K562 (cell line): ENCODE results near the gene TRIM38. TPM values are rescaled to one million over a fixed set of nuclear protein-coding genes. Genes with fewer than 3 reads are reported as not detected.
A peak's percentile ranks its signal among the peaks of the same experiment; 100 is the strongest.

Experiments used
- BDP1 ChIP-seq: IDR thresholded peaks from 3 replicates; pipeline ENCODE4 v1.6.1; 2011; ENCODE audit not compliant: insufficient read length, insufficient read depth
- DDX20 ChIP-seq: fragments of 450-650 bp; IDR thresholded peaks from 2 replicates; pipeline ENCODE4 v1.6.1; 2016; ENCODE audit warnings: missing genetic modification characterization, low read depth, mild to moderate bottlenecking, missing compliant biosample characterization, moderate library complexity
- HMGN3 ChIP-seq: IDR thresholded peaks from 2 replicates; pipeline ENCODE4 v1.6.1; 2011; ENCODE audit warnings: borderline replicate concordance, low read depth, mild to moderate bottlenecking, mixed read lengths, low read length; ENCODE audit not compliant: insufficient read length; ENCODE audit errors: extremely low read depth
- KAT7 ChIP-seq: sonication (generic); formaldehyde crosslinking; IDR thresholded peaks from 2 replicates; pipeline ENCODE4 v1.8.0; 2022; ENCODE audit warnings: missing genetic modification reagents, mild to moderate bottlenecking, borderline replicate concordance
- POLR2AphosphoS2 ChIP-seq: IDR thresholded peaks from 2 replicates; pipeline ENCODE4 v1.6.1; 2012; ENCODE audit warnings: low read length, improper control_type of control experiment
- POLR2B ChIP-seq: fragments of 450-650 bp; IDR thresholded peaks from 2 replicates; pipeline ENCODE4 v1.6.1; 2018; ENCODE audit warnings: low read depth; ENCODE audit not compliant: partially characterized antibody
- REST ChIP-seq, 2 experiments: fragments of 450-650 bp; formaldehyde crosslinking in 1 of 2; IDR thresholded peaks; 2 replicates each; pipeline versions ENCODE4 v1.4.0 to v1.6.1; 2014 to 2020; ENCODE audit warnings: mild to moderate bottlenecking in 2 of 2, borderline replicate concordance in 1 of 2, low read depth in 1 of 2
- SRSF3 ChIP-seq: fragments of 200-400 bp; formaldehyde crosslinking; IDR thresholded peaks from 2 replicates; pipeline ENCODE4 v1.6.1; 2016; ENCODE audit warnings: mild to moderate bottlenecking, low read length, moderate library complexity; ENCODE audit not compliant: insufficient read depth
- TARDBP ChIP-seq: fragments of 450-650 bp; IDR thresholded peaks from 2 replicates; pipeline ENCODE4 v1.6.1; 2016
- ZFPM2 ChIP-seq: fragments of 250-450 bp; sonication (Bioruptor Pico); IDR thresholded peaks from 2 replicates; pipeline ENCODE4 v1.5.1; 2022; ENCODE audit warnings: mild to moderate bottlenecking
- ZNF407 ChIP-seq: fragments of 450-650 bp; IDR thresholded peaks from 2 replicates; pipeline ENCODE4 v1.6.1; 2016; ENCODE audit warnings: low read depth
- polyA plus RNA-seq, 8 experiments: library from polyadenylated mRNA; depleted of rRNA in 4 of 8; stranded (reverse) in 5 of 8; unstranded in 3 of 8; fragments of >200 nt; fragmentation: Nextera tagmentation in 2 of 8; fragmentation: Illumina TruSeq in 1 of 8; extraction: Ambion mirVana in 2 of 8; extraction: Trizol in 1 of 8; gene quantifications; 2 replicates each; pipeline versions ENCODE4 v1.2.1 to v1.2.3, GENCODE V29; 2011 to 2014; ENCODE audit warnings: inconsistent platforms in 1 of 8, missing spikeins in 1 of 8
- total RNA-seq, 7 experiments: library from RNA; depleted of rRNA in 6 of 7; stranded (reverse); fragments of >200 nt in 6 of 7; fragmentation: Illumina TruSeq in 2 of 7; extraction: Trizol in 2 of 7; gene quantifications; 2 replicates each; pipeline versions ENCODE4 v1.2.1 to v1.2.3, GENCODE V29; 2011 to 2021; ENCODE audit warnings: low replicate concordance in 1 of 7

Gene TRIM38
- total and polyA plus RNA-seq, 9 of the 15 experiments (the other 6 are each of a cell fraction or from before 2014, with no cell fraction given): 1.7 to 6.7 (median 6.3) TPM

GRCh38 chr6:26026833-26027490 lies 64.4 kb downstream of the TRIM38 start (continued):
- TF ChIP-seq BDP1: no peak
- TF ChIP-seq SRSF3: no peak
- TF ChIP-seq POLR2AphosphoS2: peak; percentile 98
- no peak for TF ChIP-seq DDX20 (tag)
- peak; percentile 100 for TF ChIP-seq POLR2B
- peak; percentile 70; the same call in 1 of the 2 replicates for TF ChIP-seq KAT7 (CRISPR knock-in tag)
- 0 out of 2 replicates have a peak, but pooled peaks have one; percentile 33 for TF ChIP-seq ZNF407
- peak; percentile 85; the same call in 1 of the 2 replicates for TF ChIP-seq TARDBP
- peak; percentile 46; the same call in 1 of the 2 replicates for TF ChIP-seq ZFPM2 (CRISPR knock-in tag)
- peak; percentile 13 for TF ChIP-seq HMGN3
- TF ChIP-seq REST (IDR thresholded peaks at IDR 0.05; ENCODE audit: borderline replicate concordance): no peak
- TF ChIP-seq REST (CRISPR knock-in tag; IDR thresholded peaks at IDR 0.05; ENCODE audit: low read depth): peak; percentile 23; the same call in 1 of the 2 replicates
